ENCODE measurements around the gene ERMAP.
A peak's percentile ranks its signal among the peaks of the same experiment; 100 is the strongest.

Gene ERMAP

GRCh38 chr1:42783092-42783491, 33.8 kb upstream of the ERMAP start:
- peaks cover 11% of the 10 kb centered on the region for H3K4me1 ChIP-seq (ENCODE audit: control insufficient read depth, insufficient read depth, low read length)
- H3K9me3 ChIP-seq (ENCODE audit: control insufficient read depth in 2 of 2, low read length in 2 of 2) = no peaks in the 10 kb centered on the region
- no peak overlapping the region for H3K4me3 ChIP-seq (ENCODE audit: low read length in 2 of 2)
- no peak overlapping the region for H3K27ac ChIP-seq (ENCODE audit: low read length)
- H3K36me3 ChIP-seq (ENCODE audit: control insufficient read depth in 2 of 2, insufficient read depth in 2 of 2, low read length in 2 of 2) = peaks cover 3 to 13% of the 10 kb centered on the region in 2 donors
- H3K9ac ChIP-seq (ENCODE audit: low read length in 2 of 2) = no peak overlapping the region
- no peaks in the 10 kb centered on the region for H3K27me3 ChIP-seq (ENCODE audit: control insufficient read depth in 1 of 2, insufficient read depth in 2 of 2, low read length in 2 of 2)

- H3K9me3 ChIP-seq (ENCODE audit: control insufficient read depth in 2 of 2, low read length in 2 of 2) = no peaks in the 10 kb centered on the region
- peaks cover 11% of the 10 kb centered on the region for H3K4me1 ChIP-seq (ENCODE audit: control insufficient read depth, insufficient read depth, low read length)
- H3K27ac ChIP-seq (ENCODE audit: low read length) = no peak overlapping the region
- H3K27me3 ChIP-seq (ENCODE audit: control insufficient read depth in 1 of 2, insufficient read depth in 2 of 2, low read length in 2 of 2) = no peaks in the 10 kb centered on the region
- peak overlapping the region; percentile 51 to 75 for H3K4me3 ChIP-seq (ENCODE audit: low read length in 2 of 2)
- no peak overlapping the region for H3K9ac ChIP-seq (ENCODE audit: low read length in 2 of 2)
- peaks cover 3 to 12% of the 10 kb centered on the region in 2 donors for H3K36me3 ChIP-seq (ENCODE audit: control insufficient read depth in 2 of 2, insufficient read depth in 2 of 2, low read length in 2 of 2)
Observed at GRCh38 chr1:42784547-42784945, 32.4 kb upstream of the ERMAP start.

- H3K4me1 ChIP-seq (ENCODE audit: control insufficient read depth, insufficient read depth, low read length) = peaks cover 11% of the 10 kb centered on the region
- no peak within 1 kb of the TSS for H3K27ac ChIP-seq (ENCODE audit: low read length)
- H3K4me3 ChIP-seq (ENCODE audit: low read length in 2 of 2) = peak within 1 kb of the TSS; percentile 51 to 75
- peak within 1 kb of the TSS; percentile 21 to 28 for H3K9ac ChIP-seq (ENCODE audit: low read length in 2 of 2)
- H3K36me3 ChIP-seq (ENCODE audit: control insufficient read depth in 2 of 2, insufficient read depth in 2 of 2, low read length in 2 of 2) = peaks cover 2 to 10% of the 10 kb centered on the region in 2 donors
- H3K27me3 ChIP-seq (ENCODE audit: control insufficient read depth in 1 of 2, insufficient read depth in 2 of 2, low read length in 2 of 2) = no peaks in the 10 kb centered on the region
- H3K9me3 ChIP-seq (ENCODE audit: control insufficient read depth in 2 of 2, low read length in 2 of 2) = no peaks in the 10 kb centered on the region
Observed at GRCh38 chr1:42784946-42785693, 31.8 kb upstream of the ERMAP start, which contains the start of gene TMEM269. TMEM269 (plus strand) TSS chr1:42784991; CDS start chr1:42789894, 4,903 bp downstream.

GRCh38 chr1:42786097-42786496, 30.8 kb upstream of the ERMAP start:
- H3K4me3 ChIP-seq (ENCODE audit: low read length in 2 of 2) = no peak overlapping the region
- peaks cover 11% of the 10 kb centered on the region for H3K4me1 ChIP-seq (ENCODE audit: control insufficient read depth, insufficient read depth, low read length)
- no peaks in the 10 kb centered on the region for H3K27me3 ChIP-seq (ENCODE audit: control insufficient read depth in 1 of 2, insufficient read depth in 2 of 2, low read length in 2 of 2)
- H3K27ac ChIP-seq (ENCODE audit: low read length) = no peak overlapping the region
- H3K9me3 ChIP-seq (ENCODE audit: control insufficient read depth in 2 of 2, low read length in 2 of 2) = no peaks in the 10 kb centered on the region
- H3K9ac ChIP-seq (ENCODE audit: low read length in 2 of 2) = no peak overlapping the region
- peaks cover 0 to 2% of the 10 kb centered on the region in 2 donors for H3K36me3 ChIP-seq (ENCODE audit: control insufficient read depth in 2 of 2, insufficient read depth in 2 of 2, low read length in 2 of 2)

GRCh38 chr1:42788021-42788420, 28.9 kb upstream of the ERMAP start:
- Histone ChIP-seq H3K4me3 (ENCODE audit: low read length in 2 of 2) (no peak overlapping the region), H3K27me3 (ENCODE audit: control insufficient read depth in 1 of 2, insufficient read depth in 2 of 2, low read length in 2 of 2) (no peaks in the 10 kb centered on the region), H3K36me3 (ENCODE audit: control insufficient read depth in 2 of 2, insufficient read depth in 2 of 2, low read length in 2 of 2) (no peaks in the 10 kb centered on the region), H3K4me1 (ENCODE audit: control insufficient read depth, insufficient read depth, low read length) (peaks cover 11% of the 10 kb centered on the region), H3K9ac (ENCODE audit: low read length in 2 of 2) (no peak overlapping the region), H3K9me3 (ENCODE audit: control insufficient read depth in 2 of 2, low read length in 2 of 2) (no peaks in the 10 kb centered on the region), H3K27ac (ENCODE audit: low read length) (no peak overlapping the region)

GRCh38 chr1:42793824-42794223, 23.1 kb upstream of the ERMAP start:
- H3K4me3 ChIP-seq (ENCODE audit: low read length in 2 of 2) = no peak overlapping the region
- H3K27me3 ChIP-seq (ENCODE audit: control insufficient read depth in 1 of 2, insufficient read depth in 2 of 2, low read length in 2 of 2) = no peaks in the 10 kb centered on the region
- no peaks in the 10 kb centered on the region for H3K4me1 ChIP-seq (ENCODE audit: control insufficient read depth, insufficient read depth, low read length)
- no peaks in the 10 kb centered on the region for H3K36me3 ChIP-seq (ENCODE audit: control insufficient read depth in 2 of 2, insufficient read depth in 2 of 2, low read length in 2 of 2)
- H3K9ac ChIP-seq (ENCODE audit: low read length in 2 of 2) = no peak overlapping the region
- H3K27ac ChIP-seq (ENCODE audit: low read length) = no peak overlapping the region
- no peaks in the 10 kb centered on the region for H3K9me3 ChIP-seq (ENCODE audit: control insufficient read depth in 2 of 2, low read length in 2 of 2)

- Histone ChIP-seq H3K27ac (ENCODE audit: low read length) (no peak overlapping the region), H3K9ac (ENCODE audit: low read length in 2 of 2) (no peak overlapping the region), H3K4me3 (ENCODE audit: low read length in 2 of 2) (no peak overlapping the region), H3K9me3 (ENCODE audit: control insufficient read depth in 2 of 2, low read length in 2 of 2) (no peaks in the 10 kb centered on the region), H3K4me1 (ENCODE audit: control insufficient read depth, insufficient read depth, low read length) (no peaks in the 10 kb centered on the region), H3K36me3 (ENCODE audit: control insufficient read depth in 2 of 2, insufficient read depth in 2 of 2, low read length in 2 of 2) (no peaks in the 10 kb centered on the region), H3K27me3 (ENCODE audit: control insufficient read depth in 1 of 2, insufficient read depth in 2 of 2, low read length in 2 of 2) (no peaks in the 10 kb centered on the region)
Observed at GRCh38 chr1:42797414-42797813, 19.5 kb upstream of the ERMAP start.

- H3K27ac ChIP-seq (ENCODE audit: low read length) = no peak overlapping the region
- H3K27me3 ChIP-seq (ENCODE audit: control insufficient read depth in 1 of 2, insufficient read depth in 2 of 2, low read length in 2 of 2) = no peaks in the 10 kb centered on the region
- no peaks in the 10 kb centered on the region for H3K36me3 ChIP-seq (ENCODE audit: control insufficient read depth in 2 of 2, insufficient read depth in 2 of 2, low read length in 2 of 2)
- H3K4me3 ChIP-seq (ENCODE audit: low read length in 2 of 2) = no peak overlapping the region
- no peak overlapping the region for H3K9ac ChIP-seq (ENCODE audit: low read length in 2 of 2)
- no peaks in the 10 kb centered on the region for H3K9me3 ChIP-seq (ENCODE audit: control insufficient read depth in 2 of 2, low read length in 2 of 2)
- no peaks in the 10 kb centered on the region for H3K4me1 ChIP-seq (ENCODE audit: control insufficient read depth, insufficient read depth, low read length)
Observed at GRCh38 chr1:42797979-42798378, 18.9 kb upstream of the ERMAP start.

- H3K36me3 ChIP-seq (ENCODE audit: control insufficient read depth in 2 of 2, insufficient read depth in 2 of 2, low read length in 2 of 2) = peaks cover 3% of the 10 kb centered on the region in 2 donors
- H3K27ac ChIP-seq (ENCODE audit: low read length) = no peak overlapping the region
Observed at GRCh38 chr1:42801832-42802473, 15.0 kb upstream of the ERMAP start.

GRCh38 chr1:42806171-42806570, 10.8 kb upstream of the ERMAP start:
- H3K4me1 ChIP-seq (ENCODE audit: control insufficient read depth, insufficient read depth, low read length) = peaks cover 2% of the 10 kb centered on the region
- H3K27ac ChIP-seq (ENCODE audit: low read length) = no peak overlapping the region
- H3K4me3 ChIP-seq (ENCODE audit: low read length in 2 of 2) = no peak overlapping the region
- no peaks in the 10 kb centered on the region for H3K9me3 ChIP-seq (ENCODE audit: control insufficient read depth in 2 of 2, low read length in 2 of 2)
- H3K9ac ChIP-seq (ENCODE audit: low read length in 2 of 2) = no peak overlapping the region
- peaks cover 3 to 6% of the 10 kb centered on the region in 2 donors for H3K36me3 ChIP-seq (ENCODE audit: control insufficient read depth in 2 of 2, insufficient read depth in 2 of 2, low read length in 2 of 2)
- H3K27me3 ChIP-seq (ENCODE audit: control insufficient read depth in 1 of 2, insufficient read depth in 2 of 2, low read length in 2 of 2) = no peaks in the 10 kb centered on the region

More at GRCh38 chr1:42801832-42802473, 15.0 kb upstream of the ERMAP start:
- H3K4me3 ChIP-seq (ENCODE audit: low read length in 2 of 2) = no peak overlapping the region
- H3K27me3 ChIP-seq (ENCODE audit: control insufficient read depth in 1 of 2, insufficient read depth in 2 of 2, low read length in 2 of 2) = no peaks in the 10 kb centered on the region
- H3K9ac ChIP-seq (ENCODE audit: low read length in 2 of 2) = no peak overlapping the region
- H3K9me3 ChIP-seq (ENCODE audit: control insufficient read depth in 2 of 2, low read length in 2 of 2) = no peaks in the 10 kb centered on the region
- H3K4me1 ChIP-seq (ENCODE audit: control insufficient read depth, insufficient read depth, low read length) = peaks cover 2% of the 10 kb centered on the region

- Histone ChIP-seq H3K4me1 (ENCODE audit: control insufficient read depth, insufficient read depth, low read length) (peaks cover 2% of the 10 kb centered on the region), H3K27me3 (ENCODE audit: control insufficient read depth in 1 of 2, insufficient read depth in 2 of 2, low read length in 2 of 2) (no peaks in the 10 kb centered on the region), H3K9me3 (ENCODE audit: control insufficient read depth in 2 of 2, low read length in 2 of 2) (no peaks in the 10 kb centered on the region), H3K4me3 (ENCODE audit: low read length in 2 of 2) (no peak overlapping the region), H3K9ac (ENCODE audit: low read length in 2 of 2) (no peak overlapping the region), H3K27ac (ENCODE audit: low read length) (no peak overlapping the region), H3K36me3 (ENCODE audit: control insufficient read depth in 2 of 2, insufficient read depth in 2 of 2, low read length in 2 of 2) (peaks cover 3 to 9% of the 10 kb centered on the region in 2 donors)
Observed at GRCh38 chr1:42806593-42806992, 10.3 kb upstream of the ERMAP start.
